ENCODE data around the gene CPNE7. TPM values are rescaled to one million over a fixed set of nuclear protein-coding genes. Genes with fewer than 3 reads are reported as not detected.

Gene CPNE7
- total and polyA plus RNA-seq, 5 donors from 2014 or later = 0.11 to 0.81 (median 0.59) TPM; not detected in 1

GRCh38 chr16:89613954-89614459 lies 38.4 kb downstream of the CPNE7 start:
- no peak overlapping the region for H3K27ac Mint-ChIP-seq
- peaks cover 0 to 7% of the 10 kb centered on the region in 2 experiments for H3K9me3 ChIP-seq (ENCODE audit: control insufficient read depth in 2 of 2, low read length in 2 of 2)

GRCh38 chr16:89615176-89615575 lies 39.6 kb downstream of the CPNE7 start:
- no peaks in the 10 kb centered on the region for H3K36me3 ChIP-seq (ENCODE audit: control insufficient read depth, insufficient read depth, low read length)
- no peaks in the 10 kb centered on the region for H3K36me3 Mint-ChIP-seq
- no peak overlapping the region for H3K27ac ChIP-seq (ENCODE audit: insufficient read depth, low read length, poor library complexity, severe bottlenecking)
- no peak overlapping the region for H3K4me3 Mint-ChIP-seq
- no peak overlapping the region for H3K4me3 ChIP-seq (ENCODE audit: low read depth, low read length)
- peaks cover 0 to 5% (median 0%) of the 10 kb centered on the region in 7 donors for H3K9me3 Mint-ChIP-seq
- H3K27ac Mint-ChIP-seq = peak overlapping the region in 1 of 3 donors; percentile 52
- no peaks in the 10 kb centered on the region for H3K27me3 ChIP-seq (ENCODE audit: control insufficient read depth, insufficient read depth, low read length)
- H3K9me3 ChIP-seq (ENCODE audit: control insufficient read depth in 2 of 2, low read length in 2 of 2) = peaks cover 0 to 7% of the 10 kb centered on the region in 2 experiments
- ATAC-seq (ENCODE audit: low read depth in 2 of 2) (no peak), DNase-seq (no peak)
- peaks cover 0 to 14% (median 4%) of the 10 kb centered on the region in 4 donors for H3K4me1 Mint-ChIP-seq
- peaks cover 7% of the 10 kb centered on the region for H3K4me1 ChIP-seq (ENCODE audit: control insufficient read depth, insufficient read depth, low read length, poor library complexity, severe bottlenecking)
- no peaks in the 10 kb centered on the region for H3K27me3 Mint-ChIP-seq

More at GRCh38 chr16:89613954-89614459, 38.4 kb downstream of the CPNE7 start:
- peaks cover 7% of the 10 kb centered on the region for H3K4me1 ChIP-seq (ENCODE audit: control insufficient read depth, insufficient read depth, low read length, poor library complexity, severe bottlenecking)
- no peaks in the 10 kb centered on the region for H3K27me3 ChIP-seq (ENCODE audit: control insufficient read depth, insufficient read depth, low read length)
- H3K9me3 Mint-ChIP-seq = peaks cover 0 to 5% (median 0%) of the 10 kb centered on the region in 7 donors
- no peaks in the 10 kb centered on the region for H3K36me3 Mint-ChIP-seq
- no peaks in the 10 kb centered on the region for H3K27me3 Mint-ChIP-seq
- H3K36me3 ChIP-seq (ENCODE audit: control insufficient read depth, insufficient read depth, low read length) = no peaks in the 10 kb centered on the region
- no peak overlapping the region for H3K27ac ChIP-seq (ENCODE audit: insufficient read depth, low read length, poor library complexity, severe bottlenecking)
- H3K4me1 Mint-ChIP-seq = peaks cover 0 to 14% (median 4%) of the 10 kb centered on the region in 4 donors
- H3K4me3 Mint-ChIP-seq = no peak overlapping the region
- DNase-seq (no peak), ATAC-seq (ENCODE audit: low read depth in 2 of 2) (no peak)
- H3K4me3 ChIP-seq (ENCODE audit: low read depth, low read length) = no peak overlapping the region

GRCh38 chr16:89615596-89616090 lies 40.1 kb downstream of the CPNE7 start:
- peak in 1 of 3 donors; percentile 24 for DNase-seq
- Mint-ChIP-seq H3K27me3 (no peaks in the 10 kb centered on the region), H3K9me3 (peaks cover 0 to 5% (median 0%) of the 10 kb centered on the region in 7 donors), H3K4me1 (peaks cover 0 to 14% (median 4%) of the 10 kb centered on the region in 4 donors), H3K4me3 (no peak overlapping the region), H3K27ac (no peak overlapping the region), H3K36me3 (no peaks in the 10 kb centered on the region)
- no peaks in the 10 kb centered on the region for H3K27me3 ChIP-seq (ENCODE audit: control insufficient read depth, insufficient read depth, low read length)
- peak in 1 of 2 donors; percentile 34 for ATAC-seq (ENCODE audit: low read depth in 2 of 2)
- H3K4me3 ChIP-seq (ENCODE audit: low read depth, low read length) = no peak overlapping the region
- H3K4me1 ChIP-seq (ENCODE audit: control insufficient read depth, insufficient read depth, low read length, poor library complexity, severe bottlenecking) = peaks cover 7% of the 10 kb centered on the region
- H3K36me3 ChIP-seq (ENCODE audit: control insufficient read depth, insufficient read depth, low read length) = no peaks in the 10 kb centered on the region
- peaks cover 0 to 7% of the 10 kb centered on the region in 2 experiments for H3K9me3 ChIP-seq (ENCODE audit: control insufficient read depth in 2 of 2, low read length in 2 of 2)
- no peak overlapping the region for H3K27ac ChIP-seq (ENCODE audit: insufficient read depth, low read length, poor library complexity, severe bottlenecking)

- no peaks in the 10 kb centered on the region for H3K36me3 Mint-ChIP-seq
- H3K4me1 Mint-ChIP-seq = peaks cover 0 to 14% (median 4%) of the 10 kb centered on the region in 4 donors
- no peaks in the 10 kb centered on the region for H3K27me3 Mint-ChIP-seq
- H3K36me3 ChIP-seq (ENCODE audit: control insufficient read depth, insufficient read depth, low read length) = no peaks in the 10 kb centered on the region
- no peaks in the 10 kb centered on the region for H3K27me3 ChIP-seq (ENCODE audit: control insufficient read depth, insufficient read depth, low read length)
- peak overlapping the region in 3 of 4 donors; percentile 29 to 71 (median 52) for H3K4me3 Mint-ChIP-seq
- H3K4me3 ChIP-seq (ENCODE audit: low read depth, low read length) = no peak overlapping the region
- peak overlapping the region; percentile 68 for H3K27ac ChIP-seq (ENCODE audit: insufficient read depth, low read length, poor library complexity, severe bottlenecking)
- peaks cover 7% of the 10 kb centered on the region for H3K4me1 ChIP-seq (ENCODE audit: control insufficient read depth, insufficient read depth, low read length, poor library complexity, severe bottlenecking)
- peak in 2 of 3 donors; percentile 16 to 19 for DNase-seq
- H3K9me3 ChIP-seq (ENCODE audit: control insufficient read depth in 2 of 2, low read length in 2 of 2) = peaks cover 0 to 7% of the 10 kb centered on the region in 2 experiments
- no peak for ATAC-seq (ENCODE audit: low read depth in 2 of 2)
- peaks cover 0 to 5% (median 0%) of the 10 kb centered on the region in 7 donors for H3K9me3 Mint-ChIP-seq
- H3K27ac Mint-ChIP-seq = peak overlapping the region; percentile 62 to 96 (median 75)
Observed at GRCh38 chr16:89616623-89617022, 41.1 kb downstream of the CPNE7 start.

DNA sequence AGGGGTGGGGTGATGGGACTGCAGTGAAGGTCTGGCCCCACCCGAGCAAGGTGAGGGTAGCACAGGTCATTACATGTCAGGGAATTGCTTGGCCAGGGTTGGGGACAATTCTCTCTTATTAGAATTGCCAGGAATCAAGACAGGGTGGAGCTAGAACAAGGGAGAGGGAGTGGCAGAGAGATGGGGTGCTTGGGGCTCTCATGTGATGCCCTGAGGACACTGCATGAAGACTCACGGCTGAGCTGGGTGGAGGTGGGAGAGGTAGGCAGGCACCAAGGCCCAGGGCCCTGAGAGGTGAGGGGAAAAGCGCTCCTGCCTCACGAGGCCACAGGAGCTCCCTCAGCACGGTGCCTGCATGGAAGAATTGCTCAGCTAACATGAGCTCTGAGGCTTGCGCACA lies 41.5 kb downstream of the CPNE7 start:
- H3K36me3 Mint-ChIP-seq = no peaks in the 10 kb centered on the region
- no peaks in the 10 kb centered on the region for H3K27me3 ChIP-seq (ENCODE audit: control insufficient read depth, insufficient read depth, low read length)
- peaks cover 0 to 5% (median 0%) of the 10 kb centered on the region in 7 donors for H3K9me3 Mint-ChIP-seq
- peaks cover 7% of the 10 kb centered on the region for H3K4me1 ChIP-seq (ENCODE audit: control insufficient read depth, insufficient read depth, low read length, poor library complexity, severe bottlenecking)
- no peak for DNase-seq
- ATAC-seq (ENCODE audit: low read depth in 2 of 2) = no peak
- H3K36me3 ChIP-seq (ENCODE audit: control insufficient read depth, insufficient read depth, low read length) = no peaks in the 10 kb centered on the region
- peak overlapping the region in 1 of 4 donors; percentile 71 for H3K4me3 Mint-ChIP-seq
- peak overlapping the region; percentile 68 for H3K27ac ChIP-seq (ENCODE audit: insufficient read depth, low read length, poor library complexity, severe bottlenecking)
- peaks cover 0 to 7% of the 10 kb centered on the region in 2 experiments for H3K9me3 ChIP-seq (ENCODE audit: control insufficient read depth in 2 of 2, low read length in 2 of 2)
- no peak overlapping the region for H3K4me3 ChIP-seq (ENCODE audit: low read depth, low read length)
- H3K27ac Mint-ChIP-seq = peak overlapping the region; percentile 60 to 75 (median 62)
- peaks cover 0 to 16% (median 4%) of the 10 kb centered on the region in 4 donors for H3K4me1 Mint-ChIP-seq
- H3K27me3 Mint-ChIP-seq = no peaks in the 10 kb centered on the region

DNA sequence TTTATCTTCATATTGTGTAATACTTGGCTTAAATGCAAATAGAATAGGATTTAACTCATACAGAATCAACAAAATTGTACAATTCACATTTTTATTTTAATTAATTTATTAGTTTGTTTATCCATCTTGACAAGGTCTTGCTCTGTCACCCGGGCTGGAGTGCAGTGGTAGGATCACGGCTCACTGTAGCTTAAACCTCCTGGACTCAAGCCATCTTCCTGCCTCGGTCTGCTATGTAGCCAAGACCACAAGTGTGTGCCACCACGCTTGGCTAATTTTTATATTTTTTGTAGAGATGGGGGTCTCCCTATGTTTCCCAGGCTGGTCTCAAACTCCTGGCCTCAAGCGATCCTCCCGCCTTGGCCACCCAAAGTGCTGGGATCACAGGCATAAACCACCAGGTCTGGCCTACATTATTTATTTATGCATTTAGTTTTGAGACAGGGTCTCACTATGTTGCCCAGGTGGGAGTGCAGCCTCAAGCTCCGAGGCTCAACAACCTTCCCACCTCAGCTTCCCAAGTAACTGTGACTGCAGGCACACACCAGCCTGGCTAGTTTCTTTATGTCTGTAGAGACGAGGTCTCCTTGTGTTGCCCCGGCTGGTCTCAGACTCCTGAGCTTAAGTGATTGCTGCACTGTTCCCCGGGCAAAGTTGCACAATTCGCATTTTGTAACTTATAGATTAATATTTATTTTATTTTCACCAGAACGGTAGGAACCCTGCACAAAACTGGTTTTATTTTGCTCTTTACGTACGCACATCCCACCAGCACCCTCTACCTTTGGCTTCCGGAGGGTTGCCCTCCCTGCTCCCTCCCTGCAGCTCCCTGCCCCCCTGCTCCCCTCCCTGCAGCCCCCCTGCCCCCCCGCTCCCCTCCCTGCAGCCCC lies 42.8 kb downstream of the CPNE7 start:
- peaks cover 0 to 16% (median 4%) of the 10 kb centered on the region in 4 donors for H3K4me1 Mint-ChIP-seq
- no peak overlapping the region for H3K4me3 Mint-ChIP-seq
- H3K9me3 Mint-ChIP-seq = peaks cover 0 to 5% (median 0%) of the 10 kb centered on the region in 7 donors
- Histone ChIP-seq H3K9me3 (ENCODE audit: control insufficient read depth in 2 of 2, low read length in 2 of 2) (peaks cover 0 to 7% of the 10 kb centered on the region in 2 experiments), H3K36me3 (ENCODE audit: control insufficient read depth, insufficient read depth, low read length) (no peaks in the 10 kb centered on the region), H3K4me3 (ENCODE audit: low read depth, low read length) (no peak overlapping the region), H3K27me3 (ENCODE audit: control insufficient read depth, insufficient read depth, low read length) (no peaks in the 10 kb centered on the region), H3K4me1 (ENCODE audit: control insufficient read depth, insufficient read depth, low read length, poor library complexity, severe bottlenecking) (peaks cover 7% of the 10 kb centered on the region), H3K27ac (ENCODE audit: insufficient read depth, low read length, poor library complexity, severe bottlenecking) (no peak overlapping the region)
- no peak for ATAC-seq (ENCODE audit: low read depth in 2 of 2)
- H3K36me3 Mint-ChIP-seq = no peaks in the 10 kb centered on the region
- no peak for DNase-seq
- peaks cover 4% of the 10 kb centered on the region for H3K27me3 Mint-ChIP-seq
- no peak overlapping the region for H3K27ac Mint-ChIP-seq

GRCh38 chr16:89619840-89620239 lies 44.3 kb downstream of the CPNE7 start:
- Mint-ChIP-seq H3K4me3 (no peak overlapping the region), H3K27me3 (peaks cover 4% of the 10 kb centered on the region), H3K9me3 (peaks cover 0 to 5% (median 0%) of the 10 kb centered on the region in 7 donors), H3K36me3 (no peaks in the 10 kb centered on the region), H3K27ac (no peak overlapping the region), H3K4me1 (peaks cover 0 to 16% (median 5%) of the 10 kb centered on the region in 4 donors)
- H3K27ac ChIP-seq (ENCODE audit: insufficient read depth, low read length, poor library complexity, severe bottlenecking) = no peak overlapping the region
- no peaks in the 10 kb centered on the region for H3K27me3 ChIP-seq (ENCODE audit: control insufficient read depth, insufficient read depth, low read length)
- ATAC-seq (ENCODE audit: low read depth in 2 of 2) (no peak), DNase-seq (no peak)
- H3K4me1 ChIP-seq (ENCODE audit: control insufficient read depth, insufficient read depth, low read length, poor library complexity, severe bottlenecking) = peaks cover 7% of the 10 kb centered on the region
- H3K9me3 ChIP-seq (ENCODE audit: control insufficient read depth in 2 of 2, low read length in 2 of 2) = peaks cover 0 to 7% of the 10 kb centered on the region in 2 experiments
- H3K36me3 ChIP-seq (ENCODE audit: control insufficient read depth, insufficient read depth, low read length) = no peaks in the 10 kb centered on the region
- H3K4me3 ChIP-seq (ENCODE audit: low read depth, low read length) = no peak overlapping the region

All from CD4-positive, CD25-positive, alpha-beta regulatory T cell (primary cell).